ENCODE data around the gene STXBP2.

DNA sequence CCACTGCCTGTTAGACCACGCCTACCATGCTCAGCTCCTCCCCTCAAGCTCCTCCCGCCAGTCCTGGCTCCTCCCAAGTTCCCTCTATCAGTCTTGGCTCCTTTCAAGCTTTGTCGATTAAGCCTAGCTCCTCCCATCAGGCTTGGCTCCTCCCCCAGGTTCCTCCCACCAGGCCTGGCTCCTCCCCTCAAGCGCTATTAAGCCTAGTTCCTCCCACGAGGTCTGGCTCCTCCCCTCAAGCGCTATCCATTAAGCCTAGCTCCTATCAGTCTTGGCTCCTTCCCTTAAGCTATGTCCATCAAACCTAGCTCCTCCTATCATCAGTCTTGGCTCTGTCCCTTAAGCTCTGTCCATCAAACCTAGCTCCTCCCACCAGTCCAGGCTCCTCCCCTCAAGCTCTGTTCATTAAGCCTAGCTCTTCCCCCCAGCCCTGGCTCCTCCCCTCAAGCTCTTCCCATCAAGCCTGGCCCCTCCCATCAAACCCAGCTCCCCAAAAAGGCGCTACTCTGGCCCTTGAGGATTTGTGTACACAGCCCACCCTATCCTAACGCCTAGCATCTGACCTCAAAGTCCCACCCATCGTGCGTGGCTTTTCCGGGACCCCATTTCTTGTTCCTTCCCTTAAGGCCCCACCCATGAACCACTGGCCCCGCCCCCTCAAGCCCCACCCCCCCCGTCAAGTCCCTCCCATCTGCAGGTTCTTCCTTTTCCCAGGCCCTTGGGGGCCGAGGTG, 31.3 kb upstream of the STXBP2 start:
- TF ChIP-seq, protein P1, sequence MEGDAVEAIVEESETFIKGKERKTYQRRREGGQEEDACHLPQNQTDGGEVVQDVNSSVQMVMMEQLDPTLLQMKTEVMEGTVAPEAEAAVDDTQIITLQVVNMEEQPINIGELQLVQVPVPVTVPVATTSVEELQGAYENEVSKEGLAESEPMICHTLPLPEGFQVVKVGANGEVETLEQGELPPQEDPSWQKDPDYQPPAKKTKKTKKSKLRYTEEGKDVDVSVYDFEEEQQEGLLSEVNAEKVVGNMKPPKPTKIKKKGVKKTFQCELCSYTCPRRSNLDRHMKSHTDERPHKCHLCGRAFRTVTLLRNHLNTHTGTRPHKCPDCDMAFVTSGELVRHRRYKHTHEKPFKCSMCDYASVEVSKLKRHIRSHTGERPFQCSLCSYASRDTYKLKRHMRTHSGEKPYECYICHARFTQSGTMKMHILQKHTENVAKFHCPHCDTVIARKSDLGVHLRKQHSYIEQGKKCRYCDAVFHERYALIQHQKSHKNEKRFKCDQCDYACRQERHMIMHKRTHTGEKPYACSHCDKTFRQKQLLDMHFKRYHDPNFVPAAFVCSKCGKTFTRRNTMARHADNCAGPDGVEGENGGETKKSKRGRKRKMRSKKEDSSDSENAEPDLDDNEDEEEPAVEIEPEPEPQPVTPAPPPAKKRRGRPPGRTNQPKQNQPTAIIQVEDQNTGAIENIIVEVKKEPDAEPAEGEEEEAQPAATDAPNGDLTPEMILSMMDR (IDR thresholded peaks at IDR 0.05) = no peak
- no peak for TF ChIP-seq POLR2A (IDR thresholded peaks at IDR 0.05)

All from upper lobe of left lung (tissue), 4 donors.